ENCODE results near the gene FBXL14.

- no peak for TF ChIP-seq NCOR1 (IDR thresholded peaks at IDR 0.05; ENCODE audit: borderline replicate concordance, low read length)
- TF ChIP-seq, protein P1, sequence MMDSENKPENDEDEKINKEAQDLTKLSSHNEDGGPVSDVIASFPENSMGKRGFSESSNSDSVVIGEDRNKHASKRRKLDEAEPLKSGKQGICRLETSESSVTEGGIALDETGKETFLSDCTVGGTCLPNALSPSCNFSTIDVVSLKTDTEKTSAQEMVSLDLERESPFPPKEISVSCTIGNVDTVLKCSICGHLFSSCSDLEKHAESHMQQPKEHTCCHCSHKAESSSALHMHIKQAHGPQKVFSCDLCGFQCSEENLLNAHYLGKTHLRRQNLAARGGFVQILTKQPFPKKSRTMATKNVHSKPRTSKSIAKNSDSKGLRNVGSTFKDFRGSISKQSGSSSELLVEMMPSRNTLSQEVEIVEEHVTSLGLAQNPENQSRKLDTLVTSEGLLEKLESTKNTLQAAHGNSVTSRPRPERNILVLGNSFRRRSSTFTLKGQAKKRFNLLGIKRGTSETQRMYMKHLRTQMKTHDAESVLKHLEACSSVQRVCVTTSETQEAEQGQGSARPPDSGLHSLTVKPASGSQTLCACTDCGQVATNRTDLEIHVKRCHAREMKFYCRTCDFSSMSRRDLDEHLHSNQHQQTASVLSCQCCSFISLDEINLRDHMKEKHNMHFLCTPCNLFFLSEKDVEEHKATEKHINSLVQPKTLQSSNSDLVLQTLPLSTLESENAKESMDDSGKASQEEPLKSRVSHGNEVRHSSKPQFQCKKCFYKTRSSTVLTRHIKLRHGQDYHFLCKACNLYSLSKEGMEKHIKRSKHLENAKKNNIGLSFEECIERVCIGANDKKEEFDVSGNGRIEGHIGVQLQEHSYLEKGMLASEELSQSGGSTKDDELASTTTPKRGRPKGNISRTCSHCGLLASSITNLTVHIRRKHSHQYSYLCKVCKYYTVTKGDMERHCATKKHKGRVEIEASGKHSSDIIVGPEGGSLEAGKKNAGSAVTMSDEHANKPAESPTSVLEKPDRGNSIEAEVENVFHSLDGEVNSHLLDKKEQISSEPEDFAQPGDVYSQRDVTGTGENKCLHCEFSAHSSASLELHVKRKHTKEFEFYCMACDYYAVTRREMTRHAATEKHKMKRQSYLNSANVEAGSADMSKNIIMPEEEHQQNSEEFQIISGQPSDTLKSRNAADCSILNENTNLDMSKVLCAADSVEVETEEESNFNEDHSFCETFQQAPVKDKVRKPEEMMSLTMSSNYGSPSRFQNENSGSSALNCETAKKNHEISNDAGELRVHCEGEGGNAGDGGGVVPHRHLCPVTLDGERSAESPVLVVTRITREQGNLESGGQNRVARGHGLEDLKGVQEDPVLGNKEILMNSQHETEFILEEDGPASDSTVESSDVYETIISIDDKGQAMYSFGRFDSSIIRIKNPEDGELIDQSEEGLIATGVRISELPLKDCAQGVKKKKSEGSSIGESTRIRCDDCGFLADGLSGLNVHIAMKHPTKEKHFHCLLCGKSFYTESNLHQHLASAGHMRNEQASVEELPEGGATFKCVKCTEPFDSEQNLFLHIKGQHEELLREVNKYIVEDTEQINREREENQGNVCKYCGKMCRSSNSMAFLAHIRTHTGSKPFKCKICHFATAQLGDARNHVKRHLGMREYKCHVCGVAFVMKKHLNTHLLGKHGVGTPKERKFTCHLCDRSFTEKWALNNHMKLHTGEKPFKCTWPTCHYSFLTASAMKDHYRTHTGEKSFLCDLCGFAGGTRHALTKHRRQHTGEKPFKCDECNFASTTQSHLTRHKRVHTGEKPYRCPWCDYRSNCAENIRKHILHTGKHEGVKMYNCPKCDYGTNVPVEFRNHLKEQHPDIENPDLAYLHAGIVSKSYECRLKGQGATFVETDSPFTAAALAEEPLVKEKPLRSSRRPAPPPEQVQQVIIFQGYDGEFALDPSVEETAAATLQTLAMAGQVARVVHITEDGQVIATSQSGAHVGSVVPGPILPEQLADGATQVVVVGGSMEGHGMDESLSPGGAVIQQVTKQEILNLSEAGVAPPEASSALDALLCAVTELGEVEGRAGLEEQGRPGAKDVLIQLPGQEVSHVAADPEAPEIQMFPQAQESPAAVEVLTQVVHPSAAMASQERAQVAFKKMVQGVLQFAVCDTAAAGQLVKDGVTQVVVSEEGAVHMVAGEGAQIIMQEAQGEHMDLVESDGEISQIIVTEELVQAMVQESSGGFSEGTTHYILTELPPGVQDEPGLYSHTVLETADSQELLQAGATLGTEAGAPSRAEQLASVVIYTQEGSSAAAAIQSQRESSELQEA (CRISPR knock-in tag; IDR thresholded peaks at IDR 0.05; ENCODE audit: not compliant biosample characterization): no peak
- TF ChIP-seq CTCF (CRISPR knock-in tag; IDR thresholded peaks at IDR 0.05): no peak
- no peak for TF ChIP-seq ZNF484 (CRISPR knock-in tag; IDR thresholded peaks at IDR 0.05; ENCODE audit: borderline replicate concordance, low read depth)
- no peak for TF ChIP-seq ZBTB33 (CRISPR knock-in tag; IDR thresholded peaks at IDR 0.05)
- TF ChIP-seq ZNF10 (CRISPR knock-in tag; IDR thresholded peaks at IDR 0.05; ENCODE audit: borderline replicate concordance, low read depth): no peak
- no peak for TF ChIP-seq RELA (CRISPR knock-in tag; IDR thresholded peaks at IDR 0.05)
- no peak for TF ChIP-seq ZNF777 (CRISPR knock-in tag; IDR thresholded peaks at IDR 0.05)
- no peak for TF ChIP-seq TEAD3 (CRISPR knock-in tag; optimal IDR thresholded peaks at IDR 0.05; ENCODE audit: borderline replicate concordance)
Measured at GRCh38 chr12:1540690-1541089, 53.7 kb downstream of the FBXL14 start.

Measured in HepG2 (cell line).